ENCODE data around the gene DBR1. TPM values are rescaled to one million over a fixed set of nuclear protein-coding genes. Genes with fewer than 3 reads are reported as not detected.
A peak's percentile ranks its signal among the peaks of the same experiment; 100 is the strongest.

The DBR1 gene
- total RNA-seq, 2 donors from 2014 or later, result 9.1 to 15.8 TPM

- H3K27ac ChIP-seq, result peak within 1 kb of the TSS; percentile 89 to 96
- H3K36me3 ChIP-seq, result no peaks in the 10 kb centered on the region
- H3K4me1 ChIP-seq (replicated peaks), result no peaks in the 10 kb centered on the region
- no peaks in the 10 kb centered on the region for H3K27me3 ChIP-seq (replicated peaks; ENCODE audit: insufficient read depth)
- peak; percentile 85 for TF ChIP-seq POLR2AphosphoS5 (IDR thresholded peaks at IDR 0.05)
- TF ChIP-seq CTCF (IDR thresholded peaks at IDR 0.05), result no peak
- TF ChIP-seq POLR2A (IDR thresholded peaks at IDR 0.05), result peak; percentile 66
- intact Hi-C loops (cut with DNase I), result loop anchor here (5.0 to 10.0 kb wide), 2 partner anchors 140 to 407 kb away; partner anchors contain the start of genes CEP70 and NME9
- DNase-seq (ENCODE audit: low spot score), result peak; percentile 46
- H3K9me3 ChIP-seq, result no peaks in the 10 kb centered on the region
- H3K4me3 ChIP-seq, result peak within 1 kb of the TSS; percentile 72 to 98
- WGBS, result under 1% methylated on average over 47 of the region's 59 CpGs
Observed at GRCh38 chr3:138187296-138188012, 12.7 kb upstream of the DBR1 start, which contains the start of gene ARMC8. Gene ARMC8 (plus strand): TSS chr3:138187301. CDS start chr3:138187555, 254 bp downstream.

GRCh38 chr3:138186803-138187295 is 12.1 kb upstream of the DBR1 start:
- intact Hi-C loops (cut with DNase I), result loop anchor here (5.0 to 10.0 kb wide), 2 partner anchors 140 to 408 kb away; partner anchors contain the start of genes CEP70 and NME9

GRCh38 chr3:138186221-138186620 is 11.5 kb upstream of the DBR1 start:
- no peak for TF ChIP-seq POLR2A (IDR thresholded peaks at IDR 0.05)
- TF ChIP-seq POLR2AphosphoS5 (IDR thresholded peaks at IDR 0.05), result no peak
- TF ChIP-seq CTCF (IDR thresholded peaks at IDR 0.05), result no peak
- no peaks in the 10 kb centered on the region for H3K9me3 ChIP-seq
- DNase-seq (ENCODE audit: low spot score), result no peak
- no peaks in the 10 kb centered on the region for H3K27me3 ChIP-seq (replicated peaks; ENCODE audit: insufficient read depth)
- no peaks in the 10 kb centered on the region for H3K36me3 ChIP-seq
- intact Hi-C loops (cut with DNase I), result loop anchor here (5.0 to 10.0 kb wide), 2 partner anchors 141 to 409 kb away; partner anchors contain the start of genes CEP70 and NME9
- H3K4me1 ChIP-seq (replicated peaks), result no peaks in the 10 kb centered on the region
- 58% methylated on average over 2 of the region's 2 CpGs for WGBS
- H3K4me3 ChIP-seq, result peak overlapping the region in 1 of 2 donors; percentile 72
- peak overlapping the region in 1 of 2 donors; percentile 89 for H3K27ac ChIP-seq

More at GRCh38 chr3:138186803-138187295, 12.1 kb upstream of the DBR1 start:
- WGBS, result under 1% methylated on average over 25 of the region's 25 CpGs
- H3K27me3 ChIP-seq (replicated peaks; ENCODE audit: insufficient read depth), result no peaks in the 10 kb centered on the region
- TF ChIP-seq POLR2AphosphoS5 (IDR thresholded peaks at IDR 0.05), result no peak
- TF ChIP-seq CTCF (IDR thresholded peaks at IDR 0.05), result no peak
- no peak for TF ChIP-seq POLR2A (IDR thresholded peaks at IDR 0.05)
- no peaks in the 10 kb centered on the region for H3K36me3 ChIP-seq
- peak; percentile 88 for DNase-seq (ENCODE audit: low spot score)
- no peaks in the 10 kb centered on the region for H3K4me1 ChIP-seq (replicated peaks)
- peak overlapping the region; percentile 89 to 96 for H3K27ac ChIP-seq
- H3K4me3 ChIP-seq, result peak overlapping the region; percentile 72 to 98
- H3K9me3 ChIP-seq, result no peaks in the 10 kb centered on the region

GRCh38 chr3:138184994-138185393 is 10.3 kb upstream of the DBR1 start:
- WGBS, result 23% methylated on average over 3 of the region's 3 CpGs
- H3K9me3 ChIP-seq, result no peaks in the 10 kb centered on the region
- intact Hi-C loops (cut with DNase I), result loop anchor here (5.0 to 10.0 kb wide), 2 partner anchors 142 to 410 kb away; partner anchors contain the start of genes CEP70 and NME9
- no peaks in the 10 kb centered on the region for H3K4me1 ChIP-seq (replicated peaks)
- no peaks in the 10 kb centered on the region for H3K27me3 ChIP-seq (replicated peaks; ENCODE audit: insufficient read depth)
- no peak for DNase-seq (ENCODE audit: low spot score)
- TF ChIP-seq POLR2A (IDR thresholded peaks at IDR 0.05) (no peak), POLR2AphosphoS5 (IDR thresholded peaks at IDR 0.05) (no peak), CTCF (IDR thresholded peaks at IDR 0.05) (no peak)
- no peaks in the 10 kb centered on the region for H3K36me3 ChIP-seq
- no peak overlapping the region for H3K4me3 ChIP-seq
- H3K27ac ChIP-seq, result no peak overlapping the region
